Measurements from ENCODE around the gene CERKL. TPM values are rescaled to one million over a fixed set of nuclear protein-coding genes. Genes with fewer than 3 reads are reported as not detected.

CERKL gene
- total and polyA plus RNA-seq, 2 of the 13 experiments (the other 11 are each of a cell fraction or from before 2014, with no cell fraction given): not detected

GRCh38 chr2:181677912-181678586, 21.1 kb upstream of the CERKL start (continued):
- TF ChIP-seq RXRB (CRISPR knock-in tag; IDR thresholded peaks at IDR 0.05; ENCODE audit: borderline replicate concordance) (peak; percentile 66), ESRRA (CRISPR knock-in tag; IDR thresholded peaks at IDR 0.05; ENCODE audit: low read depth) (no peak), ZNF430 (CRISPR knock-in tag; IDR thresholded peaks at IDR 0.05) (peak; percentile 97), ZMAT5 (CRISPR knock-in tag; IDR thresholded peaks at IDR 0.05; ENCODE audit: borderline replicate concordance, low read depth) (no peak), ZNF274 (CRISPR knock-in tag; IDR thresholded peaks at IDR 0.05) (no peak), ETV5 (CRISPR knock-in tag; IDR thresholded peaks at IDR 0.05; ENCODE audit: borderline replicate concordance) (peak; percentile 48), ZNF800 (CRISPR knock-in tag; IDR thresholded peaks at IDR 0.05) (peak; percentile 78; the same call in 1 of the 2 replicates), NFYC (CRISPR knock-in tag; IDR thresholded peaks at IDR 0.05) (peak; percentile 34; the same call in 1 of the 2 replicates), TEAD3 (CRISPR knock-in tag; optimal IDR thresholded peaks at IDR 0.05; ENCODE audit: borderline replicate concordance) (no peak), ZNF781 (CRISPR knock-in tag; IDR thresholded peaks at IDR 0.05; ENCODE audit: borderline replicate concordance, not compliant biosample characterization) (peak; percentile 89), ZNF512B (CRISPR knock-in tag; IDR thresholded peaks at IDR 0.05; ENCODE audit: borderline replicate concordance) (no peak), ZNF761 (CRISPR knock-in tag; conservative IDR thresholded peaks at IDR 0.05) (0 out of 2 replicates have a peak, but pooled peaks have one; percentile 34), FOXP1 (IDR thresholded peaks at IDR 0.05) (no peak), FOXP1 (CRISPR knock-in tag; IDR thresholded peaks at IDR 0.05) (no peak), E2F5 (CRISPR knock-in tag; conservative IDR thresholded peaks at IDR 0.05) (peak; percentile 72; the same call in 1 of the 2 replicates), FUBP1 (CRISPR knock-in tag; IDR thresholded peaks at IDR 0.05; ENCODE audit: borderline replicate concordance) (no peak), THRA (CRISPR knock-in tag; IDR thresholded peaks at IDR 0.05; ENCODE audit: borderline replicate concordance) (peak; percentile 83; the same call in 1 of the 2 replicates), ZNF768 (CRISPR knock-in tag; IDR thresholded peaks at IDR 0.05) (peak; percentile 70), ZNF296 (CRISPR knock-in tag; conservative IDR thresholded peaks at IDR 0.05) (peak; percentile 82), CHD4 (IDR thresholded peaks at IDR 0.05; ENCODE audit: borderline replicate concordance, low read length) (no peak)
